HT-29 (cell line): ENCODE data around the gene SLU7. TPM values are rescaled to one million over a fixed set of nuclear protein-coding genes. Genes with fewer than 3 reads are reported as not detected.

Experiments used
- DNase-seq: peaks from one replicate; pipeline ENCODE4 v3.0.0-alpha.2; 2015; ENCODE audit warnings: low spot score
- total RNA-seq: library from RNA; depleted of rRNA; stranded (reverse); fragments of >200 nt; shearing (Covaris generic); gene quantifications from 2 replicates; pipeline ENCODE4 v1.2.3, GENCODE V29; 2014; rRNA removed

The SLU7 gene
- 13.2 and 24.6 TPM in 2 replicates for total RNA-seq

GRCh38 chr5:160418561-160419457 is at the start of gene SLU7:
TSS of gene SLU7 (minus strand) at chr5:160419081. CDS start at chr5:160415294, 3,787 bp downstream.
- DNase-seq = peak; percentile 93

DNA sequence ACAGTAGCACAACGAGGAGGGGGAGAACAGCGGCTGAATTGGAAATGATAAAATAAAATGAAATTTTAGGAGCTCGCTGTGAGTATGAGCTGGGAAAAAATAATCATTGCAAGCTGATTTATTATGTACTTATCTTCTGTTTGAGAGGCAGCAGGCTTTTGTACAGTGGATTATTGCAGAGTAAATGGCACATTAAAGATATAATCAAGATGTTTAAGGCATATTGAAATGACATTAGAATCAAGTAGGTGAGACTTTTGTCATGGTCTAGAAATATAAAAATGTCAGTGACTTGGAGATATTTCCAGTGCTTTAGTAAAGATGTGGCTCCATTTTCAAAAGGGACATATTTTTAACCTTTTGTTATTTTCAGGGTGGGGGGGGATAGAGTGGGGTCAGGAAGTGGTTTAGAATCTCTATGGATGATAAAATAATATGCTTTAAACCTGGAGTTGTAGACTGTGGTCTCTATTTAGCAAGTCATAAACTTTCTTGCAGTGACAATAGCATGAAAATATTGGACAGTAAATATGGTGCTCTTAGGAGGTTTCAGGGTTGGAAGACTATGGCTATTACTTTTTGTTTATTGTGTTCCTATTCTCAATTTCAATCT is 49.6 kb upstream of the SLU7 start:
- no peak for DNase-seq

- peak; percentile 18 for DNase-seq
Observed at GRCh38 chr5:160467555-160468362, 48.9 kb upstream of the SLU7 start.

- DNase-seq = no peak
Observed at GRCh38 chr5:160466889-160467554, 48.1 kb upstream of the SLU7 start.

GRCh38 chr5:160466116-160466515 is 47.2 kb upstream of the SLU7 start:
- DNase-seq = no peak

DNA sequence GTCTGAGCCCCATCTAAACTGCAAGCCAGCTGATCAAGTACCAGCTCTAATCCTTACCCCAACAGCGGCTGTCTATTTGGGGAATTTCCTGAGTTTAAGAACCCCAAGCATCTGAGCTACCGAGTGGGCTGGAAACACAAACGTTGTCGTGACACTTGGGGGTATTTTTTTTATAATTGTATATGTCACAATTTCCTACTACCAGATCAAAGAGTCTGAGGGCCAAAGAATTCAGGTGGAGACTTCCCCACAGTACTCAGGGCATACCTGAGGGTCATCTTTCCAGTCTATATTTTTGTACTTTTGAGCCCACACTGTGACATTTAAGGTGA is 45.6 kb upstream of the SLU7 start:
- no peak for DNase-seq

- DNase-seq = no peak
Observed at GRCh38 chr5:160463740-160464465, 45.0 kb upstream of the SLU7 start.

GRCh38 chr5:160463227-160463626 is 44.3 kb upstream of the SLU7 start:
- no peak for DNase-seq

- DNase-seq = no peak
Observed at GRCh38 chr5:160462167-160462566, 43.3 kb upstream of the SLU7 start.

- no peak for DNase-seq
Observed at GRCh38 chr5:160461378-160461777, 42.5 kb upstream of the SLU7 start.

DNA sequence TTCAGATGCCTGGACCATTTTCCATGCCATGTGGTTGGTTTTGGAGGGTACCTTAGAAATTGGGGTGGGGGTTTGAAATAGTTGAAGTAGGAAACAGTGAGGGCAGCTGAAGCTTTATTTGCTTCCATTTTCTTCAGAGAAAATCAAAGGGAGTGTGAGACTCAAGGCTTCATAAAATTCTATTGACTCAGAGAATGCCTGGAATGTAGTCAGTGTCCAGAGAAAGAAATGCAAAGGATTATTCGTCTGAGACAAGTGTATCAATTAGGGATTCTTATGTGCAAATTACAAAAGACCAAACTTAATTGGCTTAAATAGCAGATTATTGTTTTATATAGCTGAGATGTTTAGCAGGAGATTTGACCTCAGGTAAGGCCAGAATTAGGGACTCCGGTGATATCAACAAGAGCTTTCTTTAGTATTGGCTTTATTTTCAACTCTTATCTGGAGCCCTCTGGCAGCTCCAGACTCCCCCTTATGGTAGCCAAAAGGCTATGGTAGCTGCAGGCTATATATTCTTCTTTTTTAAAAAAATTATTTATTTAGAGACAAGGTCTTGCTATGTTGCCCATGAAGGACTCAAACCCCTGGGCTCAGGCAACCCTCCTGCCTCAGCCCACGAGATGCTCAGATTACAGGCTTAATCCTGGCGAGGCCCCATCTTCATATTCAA is 41.6 kb upstream of the SLU7 start:
- DNase-seq = no peak

GRCh38 chr5:160458806-160459800 is 40.2 kb upstream of the SLU7 start:
- DNase-seq = no peak

- DNase-seq = no peak
Observed at GRCh38 chr5:160457252-160457651, 38.4 kb upstream of the SLU7 start.

DNA sequence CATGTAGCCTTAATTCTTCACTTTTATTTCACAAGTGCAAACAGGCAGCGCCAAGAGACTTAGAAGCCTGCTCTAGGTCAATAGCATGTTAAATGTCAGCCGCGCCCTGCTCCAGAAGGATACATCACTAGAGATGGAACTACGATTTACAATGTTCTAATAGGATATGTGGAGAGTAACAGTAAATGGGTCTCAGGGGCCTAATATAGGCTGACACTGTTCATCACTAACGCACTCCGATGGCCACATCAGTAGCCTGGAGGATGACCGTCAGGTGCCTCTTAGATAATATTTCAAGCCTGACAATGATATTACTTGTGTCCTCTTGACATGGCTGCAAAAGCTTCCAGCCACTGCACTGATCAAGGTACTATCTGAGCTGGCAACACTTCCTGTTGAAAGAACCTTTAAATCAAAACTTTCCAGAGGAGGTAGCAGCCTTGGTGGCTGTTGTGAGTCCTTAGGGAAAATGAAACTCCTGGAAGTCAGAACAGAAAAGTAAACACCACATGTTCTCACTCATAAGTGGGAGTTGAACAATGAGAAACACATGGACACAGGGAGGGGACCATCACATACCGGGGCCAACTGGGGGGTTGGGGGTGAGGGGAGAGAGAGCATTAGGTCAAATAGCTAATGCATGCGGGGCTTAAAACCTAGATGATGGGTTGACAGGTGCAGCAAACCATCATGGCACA is 37.7 kb upstream of the SLU7 start:
- no peak for DNase-seq

DNA sequence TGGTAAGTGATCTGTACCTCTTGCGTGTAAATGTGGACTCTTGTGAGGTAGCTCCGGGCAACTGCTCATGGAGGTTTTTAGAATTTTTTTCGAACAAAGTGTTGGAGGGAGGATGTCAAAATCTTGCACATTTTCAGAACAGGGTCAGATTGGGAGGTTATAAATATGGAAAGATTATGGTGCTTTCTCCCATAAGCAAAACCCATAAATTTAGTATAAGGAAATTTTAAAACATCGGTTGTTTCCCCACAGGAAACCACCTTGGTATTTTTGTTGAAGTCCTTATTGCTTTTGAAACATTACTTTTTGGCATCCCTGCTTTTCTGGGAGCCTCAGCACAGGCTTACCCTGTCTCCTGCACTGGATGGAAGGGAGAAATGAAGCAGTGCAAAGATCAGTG is 36.7 kb upstream of the SLU7 start:
- DNase-seq = no peak

GRCh38 chr5:160453751-160454150 is 34.9 kb upstream of the SLU7 start:
- no peak for DNase-seq

DNA sequence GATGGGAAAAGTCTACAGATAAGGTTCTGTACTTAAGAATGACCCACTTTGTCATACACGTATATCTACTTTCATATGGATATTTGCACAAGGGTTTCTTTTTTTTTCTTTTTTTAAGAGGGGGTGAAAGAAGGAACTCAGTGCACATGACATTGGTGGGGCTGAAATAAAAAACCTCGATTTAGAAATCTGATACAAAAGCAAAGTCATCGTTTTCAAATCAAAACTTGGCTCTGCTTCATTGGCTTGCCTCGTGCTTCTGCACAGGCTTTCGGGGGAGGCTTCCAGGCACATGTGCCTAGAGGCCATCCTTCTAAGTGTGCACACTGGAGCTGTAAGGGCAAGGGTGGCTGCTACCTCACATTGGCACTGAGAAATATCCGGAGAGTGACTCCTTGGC is 33.9 kb upstream of the SLU7 start:
- DNase-seq = no peak

- no peak for DNase-seq
Observed at GRCh38 chr5:160452036-160452435, 33.2 kb upstream of the SLU7 start.

GRCh38 chr5:160451281-160451680 is 32.4 kb upstream of the SLU7 start:
- no peak for DNase-seq
